HepG2 (cell line): Measurements from ENCODE around the gene PHRF1. TPM values are rescaled to one million over a fixed set of nuclear protein-coding genes. Genes with fewer than 3 reads are reported as not detected.
A peak's percentile ranks its signal among the peaks of the same experiment; 100 is the strongest.

ENCODE experiments used
- AKAP8 ChIP-seq: sonication (generic); formaldehyde crosslinking; IDR thresholded peaks from 2 replicates; pipeline ENCODE4 v1.5.1; 2020; ENCODE audit warnings: mild to moderate bottlenecking, missing genetic modification reagents
- CHD4 ChIP-seq: fragments of 200-600 bp; sonication (generic); IDR thresholded peaks from 2 replicates; pipeline ENCODE4 v1.7.0; 2017; ENCODE audit warnings: mild to moderate bottlenecking, low read length, borderline replicate concordance
- FOSL1 ChIP-seq: sonication (generic); formaldehyde crosslinking; IDR thresholded peaks from 2 replicates; pipeline ENCODE4 v1.9.0; 2021; ENCODE audit warnings: missing genetic modification reagents, borderline replicate concordance
- FOXA1 ChIP-seq, 2 experiments: fragments of 450-650 bp in 1 of 2; sonication (generic) in 1 of 2; formaldehyde crosslinking in 1 of 2; IDR thresholded peaks; 2 replicates each; pipeline versions ENCODE4 v1.4.0 to v1.6.1; 2016 to 2020; ENCODE audit warnings: missing genetic modification reagents in 1 of 2
- FOXO4 ChIP-seq: sonication (generic); formaldehyde crosslinking; conservative IDR thresholded peaks from 2 replicates; pipeline ENCODE4 v1.8.1; 2023; ENCODE audit warnings: missing genetic modification reagents
- KDM5A ChIP-seq: fragments of 200-600 bp; sonication (generic); IDR thresholded peaks from 2 replicates; pipeline ENCODE4 v1.7.0; 2018; ENCODE audit warnings: antibody characterized with exemption, mild to moderate bottlenecking, low read length, borderline replicate concordance
- MTA1 ChIP-seq: sonication (generic); formaldehyde crosslinking; IDR thresholded peaks from 2 replicates; pipeline ENCODE4 v1.4.0; 2020; ENCODE audit warnings: missing genetic modification reagents, mild to moderate bottlenecking, borderline replicate concordance
- PAXIP1 ChIP-seq: sonication (generic); formaldehyde crosslinking; conservative IDR thresholded peaks from 2 replicates; pipeline ENCODE4 v1.4.0; 2020; ENCODE audit warnings: mild to moderate bottlenecking, missing genetic modification reagents, moderate library complexity
- PBX2 ChIP-seq: IDR thresholded peaks from 2 replicates; pipeline ENCODE4 v1.6.1; 2016; ENCODE audit warnings: control low read depth
- RAD51 ChIP-seq: fragments of 450-650 bp; IDR thresholded peaks from 2 replicates; pipeline ENCODE4 v1.6.1; 2016; ENCODE audit warnings: borderline replicate concordance
- SRF ChIP-seq: IDR thresholded peaks from 2 replicates; pipeline ENCODE4 v1.6.1; 2011; ENCODE audit warnings: mild to moderate bottlenecking, low read depth, low read length, moderate library complexity
- TCF12 ChIP-seq, 2 experiments: fragments of 450-650 bp in 1 of 2; sonication (generic) in 1 of 2; formaldehyde crosslinking in 1 of 2; IDR thresholded peaks; 2 replicates each; pipeline versions ENCODE4 v1.6.1 to v1.8.0; 2017 to 2022; ENCODE audit warnings: antibody characterized with exemption in 1 of 2, mild to moderate bottlenecking in 1 of 2, missing genetic modification reagents in 1 of 2, moderate library complexity in 1 of 2
- TFE3 ChIP-seq: IDR thresholded peaks from 2 replicates; pipeline ENCODE4 v1.6.1; 2016
- YEATS4 ChIP-seq: sonication (generic); formaldehyde crosslinking; IDR thresholded peaks from 2 replicates; pipeline ENCODE4 v1.4.0; 2020; ENCODE audit warnings: missing genetic modification reagents, borderline replicate concordance
- ZFP1 ChIP-seq: IDR thresholded peaks from 2 replicates; pipeline ENCODE4 v1.6.1; 2016
- ZNF230 ChIP-seq: sonication (generic); formaldehyde crosslinking; IDR thresholded peaks from 2 replicates; pipeline ENCODE4 v1.4.0; 2020; ENCODE audit warnings: mild to moderate bottlenecking, missing genetic modification reagents
- ZNF282 ChIP-seq: fragments of 450-650 bp; IDR thresholded peaks from 2 replicates; pipeline ENCODE4 v1.6.1; 2018; ENCODE audit not compliant: partially characterized antibody
- ZNF549 ChIP-seq: sonication (generic); formaldehyde crosslinking; IDR thresholded peaks from 2 replicates; pipeline ENCODE4 v1.5.0; 2020; ENCODE audit warnings: missing genetic modification reagents
- ZNF598 ChIP-seq: sonication (generic); formaldehyde crosslinking; IDR thresholded peaks from 2 replicates; pipeline ENCODE4 v1.5.1; 2020; ENCODE audit warnings: mild to moderate bottlenecking, missing genetic modification reagents, borderline replicate concordance
- ZNF800 ChIP-seq: sonication (generic); formaldehyde crosslinking; IDR thresholded peaks from 2 replicates; pipeline ENCODE4 v1.4.0; 2020; ENCODE audit warnings: missing genetic modification reagents
- ZNF891 ChIP-seq: sonication (generic); formaldehyde crosslinking; IDR thresholded peaks from 2 replicates; pipeline ENCODE4 v1.5.0; 2020; ENCODE audit warnings: mild to moderate bottlenecking, missing genetic modification reagents
- polyA plus RNA-seq, 8 experiments: library from polyadenylated mRNA; depleted of rRNA in 3 of 8; stranded (reverse) in 7 of 8; unstranded in 1 of 8; fragments of >200 nt; fragmentation: Illumina TruSeq in 4 of 8; extraction: Trizol in 4 of 8; gene quantifications; 2 replicates each; pipeline versions ENCODE4 v1.2.1 to v1.2.3, GENCODE V29; 2011 to 2016; ENCODE audit warnings: low read depth in 4 of 8, missing spikeins in 1 of 8, mixed read lengths in 1 of 8; ENCODE audit not compliant: insufficient read depth in 1 of 8
- total RNA-seq, 5 experiments: library from RNA; depleted of rRNA; stranded (reverse); fragments of >200 nt; fragmentation: Illumina TruSeq; extraction: Trizol; gene quantifications; 2 replicates each; pipeline ENCODE4 v1.2.3, GENCODE V29; 2016; ENCODE audit warnings: low read depth in 1 of 5

The PHRF1 gene
- total and polyA plus RNA-seq, 2 of the 13 experiments (the other 11 are each of a cell fraction or from before 2014, with no cell fraction given) = 8.2 to 16.7 TPM

- TF ChIP-seq TFE3 (CRISPR knock-in tag) (0 out of 2 replicates have a peak, but pooled peaks have one; percentile 26), ZFP1 (CRISPR knock-in tag) (no peak), ZNF230 (CRISPR knock-in tag) (no peak), CHD4 (no peak), FOXO4 (CRISPR knock-in tag) (no peak), KDM5A (no peak), ZNF549 (no peak), AKAP8 (CRISPR knock-in tag) (0 out of 2 replicates have a peak, but pooled peaks have one; percentile 36), ZNF891 (CRISPR knock-in tag) (peak; percentile 57; the same call in 1 of the 2 replicates), PAXIP1 (CRISPR knock-in tag) (no peak), ZNF800 (CRISPR knock-in tag) (no peak), ZNF282 (no peak), YEATS4 (no peak), RAD51 (no peak), MTA1 (CRISPR knock-in tag) (no peak), FOSL1 (CRISPR knock-in tag) (no peak), TCF12 (IDR thresholded peaks at IDR 0.05) (no peak), TCF12 (CRISPR knock-in tag; IDR thresholded peaks at IDR 0.05) (no peak), PBX2 (no peak), SRF (no peak), FOXA1 (IDR thresholded peaks at IDR 0.05) (no peak), FOXA1 (CRISPR knock-in tag; IDR thresholded peaks at IDR 0.05) (no peak), ZNF598 (CRISPR knock-in tag) (no peak)
These were observed 37.7 kb upstream of the PHRF1 start (continued) for GRCh38 chr11:538431-539051.
